HEK293 (cell line): Measurements from ENCODE around the gene GP9.
"Not testable (repeated sequence)": the region's sequence is repeated elsewhere in the genome, so short reads cannot be mapped to it uniquely, and the experiment has no call there.

ENCODE experiments used
- CTCF ChIA-PET: fragments of 350-600 bp; formaldehyde crosslinking; extraction: SDS; loops from one replicate; lab custom pipeline; 2021; ENCODE audit warnings: antibody characterized with exemption; lab: Yijun Ruan, JAX
- POLR2A ChIA-PET: fragments of 300-600 bp; formaldehyde crosslinking; extraction: SDS; loops from one replicate; lab custom pipeline; 2020; ENCODE audit warnings: antibody characterized with exemption, inconsistent platforms; lab: Yijun Ruan, JAX
- H3K27ac ChIP-seq: fragments of 200-500 bp; sonication (Bioruptor generic); 2 replicates; pipeline ENCODE4 v1.5.1; 2014; ENCODE audit warnings: low read depth, low read length, control low read depth, inconsistent platforms; ENCODE audit errors: extremely low read depth
- H3K36me3 ChIP-seq, 2 experiments: fragments of 200-500 bp in 1 of 2; sonication (Bioruptor generic) in 1 of 2; 1 replicate in 1 of 2; 2 replicates in 1 of 2; pipeline ENCODE4 v1.5.1; 2014 to 2017; ENCODE audit warnings: inconsistent platforms in 2 of 2, low read length in 2 of 2; ENCODE audit not compliant: control insufficient read depth in 2 of 2, insufficient read depth in 1 of 2
- H3K4me1 ChIP-seq: fragments of 200-500 bp; sonication (Bioruptor generic); 2 replicates; pipeline ENCODE4 v1.5.1; 2014; ENCODE audit warnings: mild to moderate bottlenecking, low read length, inconsistent platforms; ENCODE audit not compliant: control insufficient read depth, insufficient read depth
- H3K4me3 ChIP-seq: 2 replicates; pipeline ENCODE4 v1.5.1; 2011; ENCODE audit warnings: low read depth, mild to moderate bottlenecking, control low read depth, low read length, moderate library complexity
- H3K9me3 ChIP-seq: fragments of 200-500 bp; sonication (Bioruptor generic); 2 replicates; pipeline ENCODE4 v1.5.1; 2014; ENCODE audit warnings: low read depth, low read length, inconsistent platforms; ENCODE audit not compliant: control insufficient read depth, insufficient read depth
- ATF2 ChIP-seq: fragments of 450-650 bp; formaldehyde crosslinking; IDR thresholded peaks from 2 replicates; pipeline ENCODE4 v1.5.1; 2016; ENCODE audit warnings: missing biosample characterization, missing genetic modification characterization, low read depth
- PRDM1 ChIP-seq: fragments of 450-650 bp; formaldehyde crosslinking; IDR thresholded peaks from 2 replicates; pipeline ENCODE4; 2016; ENCODE audit warnings: missing biosample characterization, missing genetic modification characterization
- SP2 ChIP-seq: fragments of 450-650 bp; formaldehyde crosslinking; IDR thresholded peaks from 2 replicates; pipeline ENCODE4 v1.5.1; 2016; ENCODE audit warnings: missing biosample characterization, missing genetic modification characterization
- ZNF10 ChIP-seq: fragments of 450-650 bp; formaldehyde crosslinking; IDR thresholded peaks from 2 replicates; pipeline ENCODE4 v1.5.1; 2017; ENCODE audit warnings: missing biosample characterization, missing genetic modification characterization
- ZNF169 ChIP-seq: fragments of 450-650 bp; formaldehyde crosslinking; IDR thresholded peaks from 2 replicates; pipeline ENCODE4 v1.5.1; 2016; ENCODE audit warnings: missing biosample characterization, missing genetic modification characterization
- ZNF174 ChIP-seq: fragments of 450-650 bp; formaldehyde crosslinking; IDR thresholded peaks from 2 replicates; pipeline ENCODE4 v1.5.0; 2017; ENCODE audit warnings: missing biosample characterization, mild to moderate bottlenecking, missing genetic modification characterization
- ZNF18 ChIP-seq: fragments of 450-650 bp; formaldehyde crosslinking; IDR thresholded peaks from 2 replicates; pipeline ENCODE4 v1.5.1; 2016; ENCODE audit warnings: missing biosample characterization, missing genetic modification characterization
- ZNF202 ChIP-seq: fragments of 450-650 bp; formaldehyde crosslinking; IDR thresholded peaks from 2 replicates; pipeline ENCODE4 v1.5.1; 2016; ENCODE audit warnings: missing biosample characterization, missing genetic modification characterization, borderline replicate concordance
- ZNF248 ChIP-seq: fragments of 450-650 bp; formaldehyde crosslinking; IDR thresholded peaks from 2 replicates; pipeline ENCODE4 v1.5.1; 2017; ENCODE audit warnings: missing biosample characterization, missing genetic modification characterization
- ZNF362 ChIP-seq: fragments of 450-650 bp; formaldehyde crosslinking; IDR thresholded peaks from 2 replicates; pipeline ENCODE4 v1.5.1; 2016; ENCODE audit warnings: missing biosample characterization, missing genetic modification characterization
- ZNF629 ChIP-seq: fragments of 450-650 bp; formaldehyde crosslinking; IDR thresholded peaks from 2 replicates; pipeline ENCODE4 v1.5.1; 2017; ENCODE audit warnings: missing biosample characterization, missing genetic modification characterization
- ZNF776 ChIP-seq: fragments of 450-650 bp; formaldehyde crosslinking; IDR thresholded peaks from 2 replicates; pipeline ENCODE4 v1.5.0; 2017; ENCODE audit warnings: missing biosample characterization, missing genetic modification characterization, borderline replicate concordance
- ZSCAN16 ChIP-seq: fragments of 450-650 bp; formaldehyde crosslinking; IDR thresholded peaks from 2 replicates; pipeline ENCODE4 v1.5.1; 2016; ENCODE audit warnings: missing biosample characterization, missing genetic modification characterization

The GP9 gene

GRCh38 chr3:129069313-129070085 lies 8.9 kb downstream of the GP9 start:
- H3K4me1 ChIP-seq, H3K36me3 ChIP-seq, H3K27ac ChIP-seq, H3K4me3 ChIP-seq, H3K9me3 ChIP-seq: not testable (repeated sequence)
- TF ChIP-seq SP2 (tag by site-specific recombination), result peak; percentile 11; the same call in 1 of the 2 replicates
- ChIA-PET CTCF (interaction anchor here (0.5 to 1.4 kb wide), 3 partner anchors 16 to 176 kb away, joined by 3 to 5 read pairs (median 3); no protein-coding TSS in a partner anchor), POLR2A (interaction anchor here (1.2 kb wide), 1 partner anchor 52 kb away, joined by 4 read pairs; the partner anchor contains the start of gene RAB43)

- H3K9me3 ChIP-seq, result no peaks in the 10 kb centered on the region
- ChIA-PET POLR2A (no interaction called here), CTCF (interaction anchor here (1.4 kb wide), 1 partner anchor 17 kb away, joined by 5 read pairs; no protein-coding TSS in a partner anchor)
- H3K27ac ChIP-seq, result no peak overlapping the region
- no peaks in the 10 kb centered on the region for H3K36me3 ChIP-seq
- H3K4me3 ChIP-seq, result no peak overlapping the region
- no peak for TF ChIP-seq ZNF18 (tag by site-specific recombination)
- TF ChIP-seq ZNF202 (tag by site-specific recombination), result no peak
- TF ChIP-seq ZNF169 (tag by site-specific recombination), result no peak
- no peak for TF ChIP-seq ATF2 (tag by site-specific recombination)
- H3K4me1 ChIP-seq, result no peaks in the 10 kb centered on the region
Observed at GRCh38 chr3:129070086-129070885, 9.7 kb downstream of the GP9 start.

GRCh38 chr3:129077222-129077621 lies 16.6 kb downstream of the GP9 start:
- Histone ChIP-seq H3K36me3 (no peaks in the 10 kb centered on the region), H3K27ac (no peak overlapping the region), H3K4me3 (no peak overlapping the region), H3K4me1 (no peaks in the 10 kb centered on the region), H3K9me3 (no peaks in the 10 kb centered on the region)
- ChIA-PET CTCF (no interaction called here), POLR2A (no interaction called here)
- TF ChIP-seq ZNF174 (tag by site-specific recombination), result no peak
- TF ChIP-seq ZNF362 (tag by site-specific recombination), result no peak
- no peak for TF ChIP-seq ZNF248 (tag by site-specific recombination)
- no peak for TF ChIP-seq ZNF629 (tag by site-specific recombination)
- no peak for TF ChIP-seq ZNF776 (tag by site-specific recombination)
- no peak for TF ChIP-seq ZSCAN16
- TF ChIP-seq PRDM1 (tag by site-specific recombination), result no peak
- 0 out of 2 replicates have a peak, but pooled peaks have one; percentile 51 for TF ChIP-seq ZNF10 (tag by site-specific recombination)
- TF ChIP-seq, all 188 proteins: peak for 1
